ENCODE results near the gene OR2T27.

Gene OR2T27

GRCh38 chr1:248699099-248699498, 43.8 kb upstream of the OR2T27 start:
- ChIA-PET CTCF (no interaction called here), POLR2A (no interaction called here)
- Histone ChIP-seq H3K4me3 (ENCODE audit: low read depth, low read length) (no peak overlapping the region), H3K9me3 (ENCODE audit: control insufficient read depth, insufficient read depth, low read depth, low read length) (no peaks in the 10 kb centered on the region), H3K4me1 (ENCODE audit: control insufficient read depth, insufficient read depth, low read length) (no peaks in the 10 kb centered on the region), H3K36me3 (ENCODE audit: control insufficient read depth in 2 of 2, insufficient read depth in 1 of 2, low read length in 2 of 2) (no peaks in the 10 kb centered on the region), H3K27ac (ENCODE audit: extremely low read depth, low read depth, low read length) (no peak overlapping the region)
- TF ChIP-seq ZNF138 (tag by site-specific recombination; IDR thresholded peaks at IDR 0.05; ENCODE audit: borderline replicate concordance) (no peak), SP3 (tag by site-specific recombination; IDR thresholded peaks at IDR 0.05) (no peak), ZNF133 (tag by site-specific recombination; IDR thresholded peaks at IDR 0.05) (no peak), ZSCAN18 (tag by site-specific recombination; IDR thresholded peaks at IDR 0.05) (no peak), ZNF658 (tag by site-specific recombination; IDR thresholded peaks at IDR 0.05) (no peak), SCRT2 (tag by site-specific recombination; IDR thresholded peaks at IDR 0.05) (no peak)
- TF ChIP-seq, protein P1, sequence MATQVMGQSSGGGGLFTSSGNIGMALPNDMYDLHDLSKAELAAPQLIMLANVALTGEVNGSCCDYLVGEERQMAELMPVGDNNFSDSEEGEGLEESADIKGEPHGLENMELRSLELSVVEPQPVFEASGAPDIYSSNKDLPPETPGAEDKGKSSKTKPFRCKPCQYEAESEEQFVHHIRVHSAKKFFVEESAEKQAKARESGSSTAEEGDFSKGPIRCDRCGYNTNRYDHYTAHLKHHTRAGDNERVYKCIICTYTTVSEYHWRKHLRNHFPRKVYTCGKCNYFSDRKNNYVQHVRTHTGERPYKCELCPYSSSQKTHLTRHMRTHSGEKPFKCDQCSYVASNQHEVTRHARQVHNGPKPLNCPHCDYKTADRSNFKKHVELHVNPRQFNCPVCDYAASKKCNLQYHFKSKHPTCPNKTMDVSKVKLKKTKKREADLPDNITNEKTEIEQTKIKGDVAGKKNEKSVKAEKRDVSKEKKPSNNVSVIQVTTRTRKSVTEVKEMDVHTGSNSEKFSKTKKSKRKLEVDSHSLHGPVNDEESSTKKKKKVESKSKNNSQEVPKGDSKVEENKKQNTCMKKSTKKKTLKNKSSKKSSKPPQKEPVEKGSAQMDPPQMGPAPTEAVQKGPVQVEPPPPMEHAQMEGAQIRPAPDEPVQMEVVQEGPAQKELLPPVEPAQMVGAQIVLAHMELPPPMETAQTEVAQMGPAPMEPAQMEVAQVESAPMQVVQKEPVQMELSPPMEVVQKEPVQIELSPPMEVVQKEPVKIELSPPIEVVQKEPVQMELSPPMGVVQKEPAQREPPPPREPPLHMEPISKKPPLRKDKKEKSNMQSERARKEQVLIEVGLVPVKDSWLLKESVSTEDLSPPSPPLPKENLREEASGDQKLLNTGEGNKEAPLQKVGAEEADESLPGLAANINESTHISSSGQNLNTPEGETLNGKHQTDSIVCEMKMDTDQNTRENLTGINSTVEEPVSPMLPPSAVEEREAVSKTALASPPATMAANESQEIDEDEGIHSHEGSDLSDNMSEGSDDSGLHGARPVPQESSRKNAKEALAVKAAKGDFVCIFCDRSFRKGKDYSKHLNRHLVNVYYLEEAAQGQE (tag by site-specific recombination; IDR thresholded peaks at IDR 0.05) = no peak

DNA sequence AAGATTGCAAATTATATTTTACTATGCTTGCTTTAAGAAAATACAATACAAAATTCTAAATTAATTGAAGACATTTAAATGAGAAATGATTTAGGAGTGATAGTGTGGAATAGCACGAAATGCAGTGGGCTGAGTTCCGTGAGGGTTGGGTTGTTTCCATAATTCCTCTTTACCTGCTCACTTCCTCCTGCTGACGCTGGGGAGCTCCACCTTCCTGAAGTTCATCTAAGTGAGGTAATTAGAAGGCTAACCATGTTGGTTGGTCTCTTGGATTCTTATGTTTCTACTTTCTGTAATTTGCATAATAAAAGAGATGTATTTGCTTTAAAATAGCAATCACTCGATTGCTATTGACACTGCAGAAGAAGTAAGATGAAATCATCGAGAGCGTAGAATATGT, 42.6 kb upstream of the OR2T27 start:
- H3K9me3 ChIP-seq (ENCODE audit: control insufficient read depth, insufficient read depth, low read depth, low read length) = no peaks in the 10 kb centered on the region
- CTCF ChIA-PET = no interaction called here

DNA sequence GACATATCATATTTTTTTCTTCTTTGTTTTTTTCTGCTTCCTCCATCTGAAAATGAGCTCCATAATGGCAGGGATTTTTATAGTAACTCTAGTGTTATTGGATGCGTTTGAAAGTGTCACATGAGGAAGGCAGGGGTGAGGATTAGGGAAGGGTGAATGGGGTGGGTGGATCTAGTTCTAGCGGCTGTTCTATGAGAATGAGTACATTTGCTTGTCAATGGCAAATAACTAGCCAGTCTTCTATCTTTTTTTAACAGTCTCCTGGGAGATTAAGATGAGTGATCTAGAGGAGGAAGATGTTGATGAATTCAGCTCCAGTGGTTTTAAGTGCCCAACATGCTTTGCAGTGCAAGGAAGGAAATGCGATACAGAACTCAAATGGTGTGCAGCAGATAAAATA, 41.4 kb upstream of the OR2T27 start:
- ChIA-PET CTCF (no interaction called here), POLR2A (no interaction called here)
- H3K9me3 ChIP-seq (ENCODE audit: control insufficient read depth, insufficient read depth, low read depth, low read length) = no peaks in the 10 kb centered on the region
- H3K36me3 ChIP-seq (ENCODE audit: control insufficient read depth in 2 of 2, insufficient read depth in 1 of 2, low read length in 2 of 2) = no peaks in the 10 kb centered on the region
- H3K27ac ChIP-seq (ENCODE audit: extremely low read depth, low read depth, low read length) = no peak overlapping the region
- no peaks in the 10 kb centered on the region for H3K4me1 ChIP-seq (ENCODE audit: control insufficient read depth, insufficient read depth, low read length)
- TF ChIP-seq ZNF280D (tag by site-specific recombination; IDR thresholded peaks at IDR 0.05) (no peak), HOXA7 (CRISPR knock-in tag; IDR thresholded peaks at IDR 0.05; ENCODE audit: borderline replicate concordance) (no peak), ZNF146 (tag by site-specific recombination; IDR thresholded peaks at IDR 0.05) (no peak), ZSCAN23 (tag by site-specific recombination; IDR thresholded peaks at IDR 0.05) (no peak)
- H3K4me3 ChIP-seq (ENCODE audit: low read depth, low read length) = no peak overlapping the region

More for the DNA sequence above, 42.6 kb upstream of the OR2T27 start:
- no peak overlapping the region for H3K27ac ChIP-seq (ENCODE audit: extremely low read depth, low read depth, low read length)
- H3K36me3 ChIP-seq (ENCODE audit: control insufficient read depth in 2 of 2, insufficient read depth in 1 of 2, low read length in 2 of 2) = no peaks in the 10 kb centered on the region
- POLR2A ChIA-PET = no interaction called here
- TF ChIP-seq ZNF416 (tag by site-specific recombination; IDR thresholded peaks at IDR 0.05) = no peak
- no peak for TF ChIP-seq SALL2 (tag by site-specific recombination; IDR thresholded peaks at IDR 0.05; ENCODE audit: borderline replicate concordance)
- TF ChIP-seq HOXA7 (CRISPR knock-in tag; IDR thresholded peaks at IDR 0.05; ENCODE audit: borderline replicate concordance) = no peak
- no peak for TF ChIP-seq ZNF16 (tag by site-specific recombination; IDR thresholded peaks at IDR 0.05; ENCODE audit: low read depth)
- TF ChIP-seq ZNF600 (tag by site-specific recombination; IDR thresholded peaks at IDR 0.05) = no peak
- TF ChIP-seq PRDM6 (tag by site-specific recombination; IDR thresholded peaks at IDR 0.05) = no peak
- H3K4me1 ChIP-seq (ENCODE audit: control insufficient read depth, insufficient read depth, low read length) = no peaks in the 10 kb centered on the region
- H3K4me3 ChIP-seq (ENCODE audit: low read depth, low read length) = no peak overlapping the region

All from HEK293 (cell line).